Measurements from ENCODE around the gene ZNF30. TPM values are rescaled to one million over a fixed set of nuclear protein-coding genes. Genes with fewer than 3 reads are reported as not detected.
"Not testable (repeated sequence)": the region's sequence is repeated elsewhere in the genome, so short reads cannot be mapped to it uniquely, and the experiment has no call there.

The ZNF30 gene
- total and polyA plus RNA-seq, 2 experiments from 2014 or later = 2.2 TPM

- Histone ChIP-seq H3K79me2 (ENCODE audit: insufficient read depth) (no peaks in the 10 kb centered on the region), H2AFZ (no peak overlapping the region), H3K27ac (no peak overlapping the region), H3K4me3 (no peak overlapping the region), H3K9me2 (ENCODE audit: insufficient read depth) (no peaks in the 10 kb centered on the region), H4K20me1 (ENCODE audit: insufficient read depth) (no peaks in the 10 kb centered on the region), H3K36me3 (ENCODE audit: low read depth) (no peaks in the 10 kb centered on the region), H3K9ac (no peak overlapping the region), H3K27me3 (replicated peaks; ENCODE audit: insufficient read depth) (peaks cover 5% of the 10 kb centered on the region; the same call in 1 of the 2 replicates), H3F3A (ENCODE audit: insufficient read depth) (no peaks in the 10 kb centered on the region), H3K4me2 (ENCODE audit: unreplicated experiment) (no peak overlapping the region), H3K4me1 (ENCODE audit: insufficient read depth) (no peaks in the 10 kb centered on the region), H3K9me3 (ENCODE audit: low read depth) (no peaks in the 10 kb centered on the region)
- TF ChIP-seq EZH2 (IDR thresholded peaks at IDR 0.05; ENCODE audit: insufficient read depth, poor library complexity, severe bottlenecking) = no peak
- no peak for TF ChIP-seq EZH2phosphoT487 (IDR thresholded peaks at IDR 0.05; ENCODE audit: insufficient read depth, low read depth)
- 55 to 58% methylated on average over 13 of the region's 13 CpGs for WGBS, 2 experiments (ENCODE audit: low coverage in 1 of 2, low lambda C conversion rate in 2 of 2, missing lambda C conversion rate in 2 of 2)
- no peak for DNase-seq
- in situ Hi-C loops (cut with MboI) = no loop called here
Measured at GRCh38 chr19:34990578-34991192, 64.0 kb downstream of the ZNF30 start.

GRCh38 chr19:34991542-34992333, 65.0 kb downstream of the ZNF30 start:
- peaks cover 5% of the 10 kb centered on the region; the same call in 1 of the 2 replicates for H3K27me3 ChIP-seq (replicated peaks; ENCODE audit: insufficient read depth)
- no peak for DNase-seq
- no peaks in the 10 kb centered on the region for H3K9me2 ChIP-seq (ENCODE audit: insufficient read depth)
- H3K4me2 ChIP-seq (ENCODE audit: unreplicated experiment) = no peak overlapping the region
- no peak overlapping the region for H3K4me3 ChIP-seq
- in situ Hi-C loops (cut with MboI) = no loop called here
- no peaks in the 10 kb centered on the region for H3K9me3 ChIP-seq (ENCODE audit: low read depth)
- no peaks in the 10 kb centered on the region for H3K36me3 ChIP-seq (ENCODE audit: low read depth)
- 60 to 66% methylated on average over 8 of the region's 8 CpGs for WGBS, 2 experiments (ENCODE audit: low coverage in 1 of 2, low lambda C conversion rate in 2 of 2, missing lambda C conversion rate in 2 of 2)
- no peak overlapping the region for H3K27ac ChIP-seq
- no peaks in the 10 kb centered on the region for H3F3A ChIP-seq (ENCODE audit: insufficient read depth)
- TF ChIP-seq EZH2phosphoT487 (IDR thresholded peaks at IDR 0.05; ENCODE audit: insufficient read depth, low read depth) = no peak
- TF ChIP-seq EZH2 (IDR thresholded peaks at IDR 0.05; ENCODE audit: insufficient read depth, poor library complexity, severe bottlenecking) = no peak
- H3K79me2 ChIP-seq (ENCODE audit: insufficient read depth) = no peaks in the 10 kb centered on the region
- H4K20me1 ChIP-seq (ENCODE audit: insufficient read depth) = no peaks in the 10 kb centered on the region
- no peak overlapping the region for H3K9ac ChIP-seq
- no peaks in the 10 kb centered on the region for H3K4me1 ChIP-seq (ENCODE audit: insufficient read depth)
- H2AFZ ChIP-seq = no peak overlapping the region

- not testable (repeated sequence) for H4K20me1 ChIP-seq (ENCODE audit: insufficient read depth); H3K9me3 ChIP-seq (ENCODE audit: low read depth)
Measured at GRCh38 chr19:34992582-34992981, 65.9 kb downstream of the ZNF30 start.

GRCh38 chr19:34994286-34994642, 67.6 kb downstream of the ZNF30 start:
- peaks cover 5% of the 10 kb centered on the region; the same call in 1 of the 2 replicates for H3K27me3 ChIP-seq (replicated peaks; ENCODE audit: insufficient read depth)
- no peak overlapping the region for H3K9ac ChIP-seq
- in situ Hi-C loops (cut with MboI) = no loop called here
- H4K20me1 ChIP-seq (ENCODE audit: insufficient read depth) = no peaks in the 10 kb centered on the region
- H3K27ac ChIP-seq = no peak overlapping the region
- no peak for TF ChIP-seq EZH2phosphoT487 (IDR thresholded peaks at IDR 0.05; ENCODE audit: insufficient read depth, low read depth)
- no peak for TF ChIP-seq EZH2 (IDR thresholded peaks at IDR 0.05; ENCODE audit: insufficient read depth, poor library complexity, severe bottlenecking)
- no peaks in the 10 kb centered on the region for H3K4me1 ChIP-seq (ENCODE audit: insufficient read depth)
- no peak overlapping the region for H2AFZ ChIP-seq
- H3K79me2 ChIP-seq (ENCODE audit: insufficient read depth) = peaks cover under 1% of the 10 kb centered on the region; the same call in 1 of the 2 replicates
- H3K9me2 ChIP-seq (ENCODE audit: insufficient read depth) = no peaks in the 10 kb centered on the region
- no peak for DNase-seq
- no peaks in the 10 kb centered on the region for H3F3A ChIP-seq (ENCODE audit: insufficient read depth)
- no peak overlapping the region for H3K4me3 ChIP-seq
- H3K4me2 ChIP-seq (ENCODE audit: unreplicated experiment) = no peak overlapping the region
- no peaks in the 10 kb centered on the region for H3K9me3 ChIP-seq (ENCODE audit: low read depth)
- 65 to 68% methylated on average over 9 of the region's 9 CpGs for WGBS, 2 experiments (ENCODE audit: low coverage in 1 of 2, low lambda C conversion rate in 2 of 2, missing lambda C conversion rate in 2 of 2)
- H3K36me3 ChIP-seq (ENCODE audit: low read depth) = no peaks in the 10 kb centered on the region

More at GRCh38 chr19:34992582-34992981, 65.9 kb downstream of the ZNF30 start:
- H3K9ac ChIP-seq; H3K36me3 ChIP-seq (ENCODE audit: low read depth); H3K4me2 ChIP-seq (ENCODE audit: unreplicated experiment); H3K4me1 ChIP-seq (ENCODE audit: insufficient read depth); H2AFZ ChIP-seq; in situ Hi-C loops (cut with MboI); H3F3A ChIP-seq (ENCODE audit: insufficient read depth); H3K79me2 ChIP-seq (ENCODE audit: insufficient read depth); H3K4me3 ChIP-seq; DNase-seq; H3K9me2 ChIP-seq (ENCODE audit: insufficient read depth); H3K27me3 ChIP-seq (replicated peaks; ENCODE audit: insufficient read depth); H3K27ac ChIP-seq: not testable (repeated sequence)
- 67 to 68% methylated on average over 7 of the region's 7 CpGs for WGBS, 2 experiments (ENCODE audit: low coverage in 1 of 2, low lambda C conversion rate in 2 of 2, missing lambda C conversion rate in 2 of 2)

Other genes starting within 250 kb of the ZNF30 start
- not detected in 2 replicates for gene SCGB2B2, start 249.7 kb upstream of the ZNF30 start, total RNA-seq (2014; rRNA removed; shearing (Covaris generic))
- gene SCGB2B2, start 249.7 kb upstream of the ZNF30 start, polyA plus RNA-seq (2016; fragmentation: Nextera tagmentation; extraction: Ambion mirVana) = not detected in 2 replicates
- gene ZNF302, start 249.2 kb upstream of the ZNF30 start, total RNA-seq (2014; rRNA removed; shearing (Covaris generic)) = 18.4 and 23.9 TPM in 2 replicates
- 20.5 and 23.9 TPM in 2 replicates for gene ZNF302, start 249.2 kb upstream of the ZNF30 start, polyA plus RNA-seq (2016; fragmentation: Nextera tagmentation; extraction: Ambion mirVana)
- gene ZNF181, start 192.7 kb upstream of the ZNF30 start, total RNA-seq (2014; rRNA removed; shearing (Covaris generic)) = 9.4 and 18.6 TPM in 2 replicates
- 11.0 and 12.5 TPM in 2 replicates for gene ZNF181, start 192.7 kb upstream of the ZNF30 start, polyA plus RNA-seq (2016; fragmentation: Nextera tagmentation; extraction: Ambion mirVana)
- gene ZNF599, start 153.7 kb upstream of the ZNF30 start, total RNA-seq (2014; rRNA removed; shearing (Covaris generic)) = 7.6 and 8.1 TPM in 2 replicates
- gene ZNF599, start 153.7 kb upstream of the ZNF30 start, polyA plus RNA-seq (2016; fragmentation: Nextera tagmentation; extraction: Ambion mirVana) = 7.2 and 7.8 TPM in 2 replicates
- 1.8 and 3.8 TPM in 2 replicates for gene ZNF792, start 37.3 kb downstream of the ZNF30 start, total RNA-seq (2014; rRNA removed; shearing (Covaris generic))
- gene ZNF792, start 37.3 kb downstream of the ZNF30 start, polyA plus RNA-seq (2016; fragmentation: Nextera tagmentation; extraction: Ambion mirVana) = 0.63 and 1.0 TPM in 2 replicates
- gene GRAMD1A, start 73.4 kb downstream of the ZNF30 start, total RNA-seq (2014; rRNA removed; shearing (Covaris generic)) = 17.3 and 20.5 TPM in 2 replicates
- gene GRAMD1A, start 73.4 kb downstream of the ZNF30 start, polyA plus RNA-seq (2016; fragmentation: Nextera tagmentation; extraction: Ambion mirVana) = 31.7 and 33.8 TPM in 2 replicates
- 1.7 and 2.0 TPM in 2 replicates for gene SCN1B, start 103.6 kb downstream of the ZNF30 start, total RNA-seq (2014; rRNA removed; shearing (Covaris generic))
- gene SCN1B, start 103.6 kb downstream of the ZNF30 start, polyA plus RNA-seq (2016; fragmentation: Nextera tagmentation; extraction: Ambion mirVana) = 1.5 and 1.8 TPM in 2 replicates
- not detected in 2 replicates for gene HPN, start 114.8 kb downstream of the ZNF30 start, total RNA-seq (2014; rRNA removed; shearing (Covaris generic))
- not detected in 2 replicates for gene HPN, start 114.8 kb downstream of the ZNF30 start, polyA plus RNA-seq (2016; fragmentation: Nextera tagmentation; extraction: Ambion mirVana)
- gene FXYD3, start 188.9 kb downstream of the ZNF30 start, total RNA-seq (2014; rRNA removed; shearing (Covaris generic)) = not detected in 2 replicates
- not detected in 2 replicates for gene FXYD3, start 188.9 kb downstream of the ZNF30 start, polyA plus RNA-seq (2016; fragmentation: Nextera tagmentation; extraction: Ambion mirVana)
- gene LGI4, start 208.2 kb downstream of the ZNF30 start, total RNA-seq (2014; rRNA removed; shearing (Covaris generic)) = 0.86 TPM in 1 of 2 replicates, not detected in the other
- gene LGI4, start 208.2 kb downstream of the ZNF30 start, polyA plus RNA-seq (2016; fragmentation: Nextera tagmentation; extraction: Ambion mirVana) = 0.06 and 0.49 TPM in 2 replicates
- gene FXYD1, start 211.9 kb downstream of the ZNF30 start, total RNA-seq (2014; rRNA removed; shearing (Covaris generic)) = 0.43 TPM in 1 of 2 replicates, not detected in the other
- 1.2 and 1.9 TPM in 2 replicates for gene FXYD1, start 211.9 kb downstream of the ZNF30 start, polyA plus RNA-seq (2016; fragmentation: Nextera tagmentation; extraction: Ambion mirVana)
- not detected in 2 replicates for gene FXYD7, start 216.4 kb downstream of the ZNF30 start, total RNA-seq (2014; rRNA removed; shearing (Covaris generic))
- not detected in 2 replicates for gene FXYD7, start 216.4 kb downstream of the ZNF30 start, polyA plus RNA-seq (2016; fragmentation: Nextera tagmentation; extraction: Ambion mirVana)
- gene FXYD5, start 227.8 kb downstream of the ZNF30 start, total RNA-seq (2014; rRNA removed; shearing (Covaris generic)) = 209 and 233 TPM in 2 replicates
- gene FXYD5, start 227.8 kb downstream of the ZNF30 start, polyA plus RNA-seq (2016; fragmentation: Nextera tagmentation; extraction: Ambion mirVana) = 496 and 515 TPM in 2 replicates

Data from GM23248 (cell line).